ENCODE measurements around the gene S100A14. TPM values are rescaled to one million over a fixed set of nuclear protein-coding genes. Genes with fewer than 3 reads are reported as not detected.
A peak's percentile ranks its signal among the peaks of the same experiment; 100 is the strongest.

S100A14 gene
- total and polyA plus RNA-seq, 2 of the 4 experiments (the other 2 are of a cell fraction) = 0.10 TPM; not detected in 1

- Histone ChIP-seq H2BK5ac (ENCODE audit: low read depth, low read length, poor library complexity, severe bottlenecking) (no peak overlapping the region), H4K91ac (ENCODE audit: insufficient read depth, low read depth, low read length) (no peak overlapping the region; the same call in 1 of the 2 replicates), H3K27ac (ENCODE audit: insufficient read depth, low read length) (no peak overlapping the region), H3K23ac (ENCODE audit: low read depth, low read length) (0 out of 2 replicates have a peak overlapping the region, but pooled peaks have one; percentile 7), H2BK15ac (ENCODE audit: low read depth, low read length) (no peak overlapping the region), H3K18ac (ENCODE audit: low read depth, low read length) (no peak overlapping the region), H2BK20ac (ENCODE audit: low read depth, low read length) (no peak overlapping the region), H2AK5ac (ENCODE audit: low read depth, low read length) (peak overlapping the region; percentile 48; the same call in 1 of the 2 replicates), H3K9me3 (ENCODE audit: control insufficient read depth, insufficient read depth, low read length) (no peaks in the 10 kb centered on the region), H3K4me3 (ENCODE audit: insufficient read depth, low read depth, low read length) (no peak overlapping the region), H3K4me1 (ENCODE audit: control insufficient read depth, insufficient read depth, low read length) (peaks cover 9% of the 10 kb centered on the region; the same call in 1 of the 2 replicates), H2AK9ac (replicated peaks; ENCODE audit: low read depth, low read length, poor library complexity) (peak overlapping the region; percentile 88), H2BK120ac (ENCODE audit: low read depth, low read length) (peak overlapping the region; percentile 26; the same call in 1 of the 2 replicates), H4K8ac (ENCODE audit: low read depth in 2 of 2, low read length in 2 of 2) (no peak overlapping the region; a peak in 1 of 4 replicates), H3K36me3 (ENCODE audit: control insufficient read depth, insufficient read depth, low read length) (peaks cover 18% of the 10 kb centered on the region), H3K4me2 (ENCODE audit: low read depth, low read length) (no peak overlapping the region), H4K5ac (ENCODE audit: low read depth, low read length) (peak overlapping the region; percentile 44), H3K56ac (ENCODE audit: extremely low read depth, insufficient read depth, low read length) (no peak overlapping the region), H2AFZ (replicated peaks; ENCODE audit: low read length, poor library complexity) (peak overlapping the region; percentile 12), H4K20me1 (ENCODE audit: insufficient read depth, low read length) (no peaks in the 10 kb centered on the region), H3K9ac (ENCODE audit: low read depth, low read length) (no peak overlapping the region), H3K14ac (replicated peaks; ENCODE audit: low read depth, low read length) (no peak overlapping the region), H3K9me1 (ENCODE audit: insufficient read depth, low read length) (no peaks in the 10 kb centered on the region), H3K27me3 (ENCODE audit: control insufficient read depth, insufficient read depth, low read length) (no peaks in the 10 kb centered on the region), H3K79me1 (ENCODE audit: low read depth in 1 of 2, low read length in 2 of 2) (peaks cover 6 to 8% of the 10 kb centered on the region in 2 experiments), H3K4ac (ENCODE audit: low read depth, low read length) (peak overlapping the region; percentile 40)
- BruUV-seq (replicated peaks) = no TSS peak
- dilution Hi-C loops (cut with HindIII; ENCODE audit: low sequenced_read_pairs, unreplicated experiment) (no loop called here), in situ Hi-C loops (cut with MboI; ENCODE audit: low sequenced_read_pairs) (no loop called here), intact Hi-C loops (cut with micrococcal nuclease) (loop anchor here (1.0 kb wide), 1 partner anchor 45 kb away; no protein-coding TSS in a partner anchor)
- ATAC-seq (ENCODE audit: low read depth) (no peak), DNase-seq (no peak)
- no CpG with 5 or more reads among the region's 5 CpGs for WGBS, 2 experiments (ENCODE audit: extremely low coverage in 2 of 2, insufficient read length in 1 of 2)
- POLR2A ChIA-PET (ENCODE audit: unreplicated experiment) = no interaction called here
- no peak for TF ChIP-seq POLR2A (IDR thresholded peaks at IDR 0.05; ENCODE audit: low read depth, low read length)
- TF ChIP-seq USF2 (IDR thresholded peaks at IDR 0.05; ENCODE audit: low read depth, low read length) = no peak
- TF ChIP-seq RCOR1 (IDR thresholded peaks at IDR 0.05; ENCODE audit: insufficient replicate concordance, low read length) = no peak
- TF ChIP-seq CHD1 (IDR thresholded peaks at IDR 0.05; ENCODE audit: low read depth, low read length) = no peak
- TF ChIP-seq CEBPB (IDR thresholded peaks at IDR 0.05; ENCODE audit: low read depth, low read length) = no peak
- no peak for TF ChIP-seq RFX5 (IDR thresholded peaks at IDR 0.05; ENCODE audit: low read depth, low read length)
- no peak for TF ChIP-seq FOS (IDR thresholded peaks at IDR 0.05; ENCODE audit: low read depth, low read length)
- TF ChIP-seq MAFK (IDR thresholded peaks at IDR 0.05; ENCODE audit: low read depth, low read length) = no peak
- no peak for TF ChIP-seq SMC3 (IDR thresholded peaks at IDR 0.05; ENCODE audit: low read depth, low read length)
- TF ChIP-seq BHLHE40 (IDR thresholded peaks at IDR 0.05; ENCODE audit: low read depth, low read length) = no peak
- TF ChIP-seq CTCF (conservative IDR thresholded peaks at IDR 0.05; ENCODE audit: low read depth, low read length) = no peak
- no peak for TF ChIP-seq MAZ (IDR thresholded peaks at IDR 0.05; ENCODE audit: borderline replicate concordance, low read depth, low read length)
- no peak for TF ChIP-seq MXI1 (IDR thresholded peaks at IDR 0.05; ENCODE audit: borderline replicate concordance, low read depth, low read length)
- no peak for TF ChIP-seq NFE2L2 (IDR thresholded peaks at IDR 0.05; ENCODE audit: low read depth, low read length)
- TF ChIP-seq RAD21 (IDR thresholded peaks at IDR 0.05; ENCODE audit: low read length) = no peak
- no peak for TF ChIP-seq ELK1 (IDR thresholded peaks at IDR 0.05; ENCODE audit: borderline replicate concordance, low read depth, low read length)
- CTCF ChIA-PET = interaction anchor here (0.8 to 2.3 kb wide), 3 partner anchors 10 to 41 kb away, joined by 3 to 6 read pairs (median 3); partner anchors contain the start of genes CHTOP and S100A13
These were observed 789 bp upstream of the S100A14 start for GRCh38 chr1:153616917-153617311.
